ENCODE results near the gene ADARB1.
"Not testable (repeated sequence)": the region's sequence is repeated elsewhere in the genome, so short reads cannot be mapped to it uniquely, and the experiment has no call there.

Gene ADARB1

DNA sequence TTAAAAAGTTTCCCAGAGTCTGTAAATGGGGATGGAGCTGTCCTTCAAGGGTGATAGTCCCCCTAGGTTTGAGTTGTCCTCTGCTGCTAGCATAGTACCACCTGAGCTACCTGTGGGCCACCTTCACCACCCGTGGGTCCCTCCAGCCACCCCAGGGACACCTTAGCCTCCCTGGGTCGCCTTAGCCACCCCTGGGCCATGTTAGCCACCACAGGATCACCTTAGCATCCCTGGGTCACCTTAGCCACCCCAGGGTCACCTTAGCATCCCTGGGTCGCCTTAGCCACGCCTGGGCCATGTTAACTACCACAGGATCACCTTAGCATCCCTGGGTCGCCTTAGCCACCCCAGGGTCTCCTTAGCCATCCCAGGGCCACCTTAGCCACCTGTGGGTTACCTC lies 67.1 kb downstream of the ADARB1 start:
- Histone ChIP-seq H3K36me3 (peaks cover 0 to 51% (median 14%) of the 10 kb centered on the region in 11 experiments; a peak in 16 of 22 replicates), H3K9ac (no peak overlapping the region), H3K27ac (no peak overlapping the region), H3K27me3 (peaks cover 0 to 2% (median 0%) of the 10 kb centered on the region in 11 experiments; a peak in 1 of 22 replicates), H3K9me3 (replicated peaks in 1 of 11) (no peaks in the 10 kb centered on the region), H3K4me1 (peaks cover 5 to 46% (median 17%) of the 10 kb centered on the region in 10 experiments), H3K4me2 (no peak overlapping the region), H4K20me1 (peaks cover 0 to 94% (median 66%) of the 10 kb centered on the region in 11 experiments; a peak in 18 of 22 replicates), H3K4me3 (no peak overlapping the region)
- TF ChIP-seq Cebpa-rat (IDR thresholded peaks at IDR 0.05), result no peak

DNA sequence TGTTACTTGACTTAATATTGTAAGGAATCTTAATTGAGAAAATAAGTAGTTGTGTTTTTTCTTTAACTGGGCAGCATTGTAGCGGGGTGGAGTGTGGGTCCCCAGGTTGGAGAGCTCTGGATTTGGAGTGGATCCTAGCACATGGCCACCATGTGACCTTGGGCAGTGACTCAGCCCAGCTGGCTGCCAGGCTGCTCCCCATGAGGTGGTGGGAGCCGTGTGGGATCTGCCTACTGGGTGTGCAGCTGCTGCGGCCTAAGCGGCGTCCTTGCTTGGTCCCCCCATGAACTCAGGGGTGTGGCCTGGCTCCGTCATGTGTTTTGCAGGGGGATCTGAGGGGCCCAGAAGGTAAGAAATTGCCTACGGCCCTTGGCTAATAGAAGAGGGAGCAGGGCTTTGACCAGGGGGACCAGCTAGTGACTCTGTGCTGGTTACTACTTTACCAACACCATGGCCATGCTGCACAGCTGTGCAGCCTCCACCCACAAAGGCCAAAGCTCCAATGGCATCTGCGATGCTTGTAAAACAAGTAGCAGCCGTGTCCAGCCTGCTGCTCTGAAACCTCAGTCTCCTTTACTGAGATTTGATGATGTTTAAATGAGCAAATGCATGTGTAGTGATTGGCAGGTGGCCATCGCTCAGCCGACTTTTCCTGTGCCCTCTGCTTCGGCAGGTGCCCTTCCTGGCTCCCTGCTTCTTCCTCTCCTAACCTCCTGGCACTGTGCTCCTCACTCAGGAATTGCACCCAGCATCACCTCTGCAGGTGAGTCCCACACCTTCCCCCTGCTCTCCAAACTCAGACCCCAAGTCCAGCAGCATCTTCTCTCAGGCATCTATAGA lies 68.3 kb downstream of the ADARB1 start:
- no peaks in the 10 kb centered on the region for H3K27me3 ChIP-seq
- peaks cover 0 to 94% (median 68%) of the 10 kb centered on the region in 11 experiments; a peak in 17 of 22 replicates for H4K20me1 ChIP-seq

DNA sequence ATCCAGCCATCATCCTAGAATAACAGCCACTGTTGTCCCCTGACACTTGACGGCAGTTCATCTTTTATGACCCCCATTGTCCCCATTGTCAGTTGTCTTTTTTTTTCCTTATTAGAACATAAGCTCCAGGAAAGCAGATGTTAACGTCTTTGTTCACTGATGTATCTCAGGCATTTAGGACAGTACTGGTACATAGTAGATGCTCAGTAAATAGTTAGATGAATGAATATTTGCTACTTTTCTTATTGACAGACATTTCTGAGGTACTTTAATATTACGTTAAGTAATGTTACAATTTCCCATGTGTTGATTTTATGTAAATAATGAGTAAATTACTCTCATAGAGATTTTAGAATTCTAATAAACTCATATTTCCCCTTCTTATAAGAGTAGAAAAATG lies 69.5 kb downstream of the ADARB1 start:
- H4K20me1 ChIP-seq, result peaks cover 0 to 94% (median 70%) of the 10 kb centered on the region in 11 experiments; a peak in 17 of 22 replicates
- no peak overlapping the region for H3K4me3 ChIP-seq
- H3K9me3 ChIP-seq (replicated peaks in 1 of 11), result no peaks in the 10 kb centered on the region
- no peak overlapping the region for H3K4me2 ChIP-seq
- no peak for TF ChIP-seq Cebpa-rat (IDR thresholded peaks at IDR 0.05)
- no peak overlapping the region for H3K9ac ChIP-seq
- H3K27me3 ChIP-seq, result peaks cover 0 to 7% (median 0%) of the 10 kb centered on the region in 11 experiments; a peak in 1 of 22 replicates
- no peak overlapping the region for H3K27ac ChIP-seq
- H3K36me3 ChIP-seq, result peaks cover 0 to 59% (median 23%) of the 10 kb centered on the region in 11 experiments; a peak in 17 of 22 replicates
- peaks cover 0 to 45% (median 23%) of the 10 kb centered on the region in 10 experiments; a peak in 16 of 20 replicates for H3K4me1 ChIP-seq

More for the DNA sequence above, 68.3 kb downstream of the ADARB1 start:
- H3K4me1 ChIP-seq, result peaks cover 0 to 46% (median 21%) of the 10 kb centered on the region in 10 experiments; a peak in 16 of 20 replicates
- H3K9me3 ChIP-seq (replicated peaks in 1 of 11), result no peaks in the 10 kb centered on the region
- peaks cover 0 to 53% (median 17%) of the 10 kb centered on the region in 11 experiments; a peak in 16 of 22 replicates for H3K36me3 ChIP-seq
- no peak overlapping the region for H3K27ac ChIP-seq
- H3K4me3 ChIP-seq, result no peak overlapping the region
- no peak for TF ChIP-seq Cebpa-rat (IDR thresholded peaks at IDR 0.05)
- H3K4me2 ChIP-seq, result no peak overlapping the region
- H3K9ac ChIP-seq, result no peak overlapping the region

DNA sequence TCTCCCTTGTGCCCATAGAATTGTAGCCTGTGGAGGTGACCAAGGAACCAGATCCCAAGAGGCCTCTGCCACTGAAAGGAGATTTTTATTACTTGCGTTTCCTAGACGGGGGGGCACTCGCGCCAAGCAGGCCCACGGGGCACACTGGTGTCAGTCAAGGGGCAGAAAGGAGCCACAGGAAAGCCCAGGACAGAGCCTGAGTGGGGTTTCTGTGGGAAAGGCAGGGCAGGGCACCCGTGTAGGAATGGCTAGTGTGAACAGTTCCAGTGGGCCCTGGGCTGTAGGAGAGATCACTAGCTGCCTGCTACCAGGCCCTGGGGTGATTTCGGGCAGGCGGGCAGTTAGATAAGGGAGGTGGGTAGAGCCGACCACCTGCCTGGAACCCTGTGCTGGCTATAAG lies 70.8 kb downstream of the ADARB1 start:
- peaks cover 0 to 48% (median 23%) of the 10 kb centered on the region in 10 experiments; a peak in 16 of 20 replicates for H3K4me1 ChIP-seq
- no peak overlapping the region; a peak in 1 of 22 replicates for H3K9ac ChIP-seq
- H3K9me3 ChIP-seq (replicated peaks in 1 of 11), result no peaks in the 10 kb centered on the region
- no peak for TF ChIP-seq Cebpa-rat (IDR thresholded peaks at IDR 0.05)
- peaks cover 0 to 94% (median 68%) of the 10 kb centered on the region in 11 experiments; a peak in 17 of 22 replicates for H4K20me1 ChIP-seq
- peaks cover 0 to 71% (median 23%) of the 10 kb centered on the region in 11 experiments; a peak in 17 of 22 replicates for H3K36me3 ChIP-seq
- peaks cover 0 to 7% (median 0%) of the 10 kb centered on the region in 11 experiments; a peak in 1 of 22 replicates for H3K27me3 ChIP-seq
- H3K4me3 ChIP-seq, result no peak overlapping the region
- no peak overlapping the region for H3K4me2 ChIP-seq
- no peak overlapping the region for H3K27ac ChIP-seq

DNA sequence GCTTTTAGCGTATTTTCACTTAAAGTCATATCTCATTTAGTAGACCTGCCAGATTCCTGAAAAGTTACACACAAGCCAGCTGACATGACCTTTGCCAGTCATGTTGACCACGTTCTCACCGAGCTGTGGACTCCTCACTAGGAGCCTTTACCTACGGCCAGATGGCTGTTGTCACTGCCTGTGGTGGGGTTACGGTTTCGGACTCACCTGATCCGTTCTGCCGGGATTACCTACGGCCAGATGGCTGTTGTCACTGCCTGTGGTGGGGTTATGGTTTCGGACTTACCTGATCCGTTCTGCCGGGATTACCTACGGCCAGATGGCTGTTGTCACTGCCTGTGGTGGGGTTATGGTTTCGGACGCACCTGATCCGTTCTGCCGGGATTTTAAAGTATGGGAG lies 71.5 kb downstream of the ADARB1 start:
- Histone ChIP-seq H4K20me1 (peaks cover 0 to 96% (median 70%) of the 10 kb centered on the region in 11 experiments; a peak in 17 of 22 replicates), H3K36me3 (peaks cover 0 to 71% (median 23%) of the 10 kb centered on the region in 11 experiments; a peak in 17 of 22 replicates), H3K4me2 (peak overlapping the region in 1 of 11 experiments; percentile 66; a peak in 1 of 22 replicates), H3K4me1 (peaks cover 4 to 48% (median 24%) of the 10 kb centered on the region in 10 experiments)
- not testable (repeated sequence) for H3K27me3 ChIP-seq; H3K9me3 ChIP-seq (replicated peaks in 1 of 11); H3K9ac ChIP-seq; H3K4me3 ChIP-seq; H3K27ac ChIP-seq

DNA sequence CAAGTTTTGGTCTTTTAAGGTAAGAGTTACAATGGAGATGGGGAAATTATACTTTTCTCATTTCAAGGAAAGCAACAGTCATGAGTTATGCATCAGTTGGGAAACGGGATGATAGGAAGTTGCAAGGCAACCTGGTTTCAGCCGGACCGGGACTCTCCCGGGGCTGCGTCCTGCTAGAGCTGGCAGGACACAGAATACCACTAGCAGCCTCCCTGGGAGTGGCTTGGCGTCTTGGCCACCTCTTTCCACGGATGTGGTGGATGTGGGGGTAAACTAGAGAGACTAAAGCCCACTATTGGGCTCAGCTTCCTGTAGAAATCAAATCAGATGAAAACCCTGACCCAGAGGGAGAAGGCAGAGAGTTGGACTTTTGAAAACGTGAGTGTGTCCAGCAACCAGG lies 71.9 kb downstream of the ADARB1 start:
- Histone ChIP-seq H4K20me1 (peaks cover 0 to 96% (median 70%) of the 10 kb centered on the region in 11 experiments; a peak in 17 of 22 replicates), H3K36me3 (peaks cover 0 to 71% (median 23%) of the 10 kb centered on the region in 11 experiments; a peak in 17 of 22 replicates), H3K4me1 (peaks cover 9 to 50% (median 26%) of the 10 kb centered on the region in 10 experiments), H3K27me3 (peaks cover 0 to 7% (median 0%) of the 10 kb centered on the region in 11 experiments; a peak in 1 of 22 replicates), H3K4me2 (peak overlapping the region in 4 of 11 experiments; percentile 60 to 72 (median 63); a peak in 6 of 22 replicates), H3K9ac (no peak overlapping the region), H3K4me3 (no peak overlapping the region), H3K9me3 (replicated peaks in 1 of 11) (no peaks in the 10 kb centered on the region), H3K27ac (no peak overlapping the region)
- TF ChIP-seq Cebpa-rat (IDR thresholded peaks at IDR 0.05), result no peak

DNA sequence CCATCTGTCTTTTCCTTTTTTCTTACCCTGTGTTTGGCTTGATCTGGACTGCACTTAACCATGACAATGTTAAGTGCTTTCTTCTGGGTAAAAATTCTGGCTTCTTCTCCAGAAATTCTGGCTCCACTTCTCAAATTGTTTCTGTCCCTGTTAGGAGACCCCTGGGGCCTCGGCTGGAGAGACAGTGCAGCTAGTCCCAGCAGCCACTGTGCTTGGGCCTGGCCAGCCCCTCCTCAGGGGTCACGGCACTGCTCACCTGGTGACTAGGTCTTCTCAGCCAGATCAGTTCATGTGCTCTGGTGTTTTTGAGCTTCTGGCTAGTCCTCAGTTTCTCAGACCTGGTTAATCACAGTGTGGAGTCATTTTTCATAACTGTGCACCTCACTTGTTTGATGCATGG lies 72.4 kb downstream of the ADARB1 start:
- Histone ChIP-seq H3K27ac (no peak overlapping the region), H3K4me3 (no peak overlapping the region), H4K20me1 (peaks cover 0 to 96% (median 70%) of the 10 kb centered on the region in 11 experiments; a peak in 17 of 22 replicates), H3K4me1 (peaks cover 14 to 55% (median 31%) of the 10 kb centered on the region in 10 experiments), H3K27me3 (peaks cover 0 to 7% (median 0%) of the 10 kb centered on the region in 11 experiments; a peak in 1 of 22 replicates), H3K9ac (no peak overlapping the region), H3K9me3 (replicated peaks in 1 of 11) (no peaks in the 10 kb centered on the region), H3K36me3 (peaks cover 0 to 66% (median 23%) of the 10 kb centered on the region in 11 experiments; a peak in 17 of 22 replicates), H3K4me2 (peak overlapping the region in 7 of 11 experiments; percentile 14 to 72 (median 60); a peak in 12 of 22 replicates)
- TF ChIP-seq Cebpa-rat (IDR thresholded peaks at IDR 0.05), result no peak

DNA sequence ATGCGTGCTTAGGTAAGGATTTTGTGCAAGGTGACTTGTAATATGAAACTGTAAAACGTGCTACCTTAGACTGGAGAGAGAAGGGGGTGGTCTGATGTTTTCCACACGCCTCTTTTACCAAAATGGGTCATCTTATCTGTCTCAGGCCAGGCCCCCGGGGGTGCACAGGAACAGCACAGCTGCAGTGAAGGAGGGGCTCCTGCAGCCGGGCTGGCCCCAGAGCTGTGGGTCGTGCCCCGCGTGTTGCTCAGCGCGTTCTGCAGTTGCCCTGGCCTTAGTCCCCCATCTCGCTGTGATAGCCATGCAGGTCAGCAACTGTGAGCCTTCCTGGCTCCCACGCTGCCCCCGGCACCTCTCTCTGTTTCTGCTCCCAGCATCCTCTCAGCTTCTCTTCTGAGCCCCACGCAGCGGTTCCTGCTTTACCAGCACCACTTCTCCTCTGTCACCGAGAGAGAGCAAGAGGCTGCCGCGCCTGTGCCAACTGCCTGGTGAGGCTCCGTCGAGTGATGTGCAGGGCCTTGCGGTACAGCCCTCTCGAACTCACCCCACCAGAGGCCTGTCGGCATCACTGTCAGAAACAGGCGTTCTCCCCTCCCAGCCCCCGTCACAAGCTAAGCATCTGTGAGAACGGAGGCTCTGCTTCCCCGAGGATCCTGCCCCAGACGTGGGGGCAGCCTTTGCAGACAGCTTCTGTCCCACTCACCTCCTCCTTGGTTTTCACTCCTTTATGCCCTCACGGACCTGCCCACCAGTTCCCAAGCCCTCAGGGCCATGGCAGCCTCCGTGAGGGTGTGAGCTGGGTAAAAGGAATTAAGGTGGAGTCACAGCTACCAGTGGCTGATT lies 73.3 kb downstream of the ADARB1 start:
- Histone ChIP-seq H3K27me3 (peaks cover 0 to 7% (median 0%) of the 10 kb centered on the region in 11 experiments; a peak in 1 of 22 replicates), H3K4me1 (peaks cover 21 to 64% (median 40%) of the 10 kb centered on the region in 10 experiments), H4K20me1 (peaks cover 0 to 96% (median 72%) of the 10 kb centered on the region in 11 experiments; a peak in 17 of 22 replicates), H3K9me3 (replicated peaks in 1 of 11) (no peaks in the 10 kb centered on the region), H3K27ac (no peak overlapping the region), H3K4me3 (no peak overlapping the region), H3K36me3 (peaks cover 0 to 57% (median 20%) of the 10 kb centered on the region in 11 experiments; a peak in 17 of 22 replicates), H3K4me2 (peak overlapping the region in 8 of 11 experiments; percentile 14 to 72 (median 57); a peak in 16 of 22 replicates), H3K9ac (peak overlapping the region in 1 of 11 experiments; percentile 1; a peak in 1 of 22 replicates)
- TF ChIP-seq Cebpa-rat (IDR thresholded peaks at IDR 0.05), result no peak

Data from BLaER1 treated with 17β-estradiol and CSF1 and Interleukin-3, amounts not matched to agents 10 nM and 100 nM (cell line).